ENCODE data around the gene REPIN1. TPM values are rescaled to one million over a fixed set of nuclear protein-coding genes. Genes with fewer than 3 reads are reported as not detected.

Gene REPIN1
- polyA plus RNA-seq, 1 of the 3 experiments (the other 2 are of a cell fraction): 91.6 TPM

GRCh38 chr7:150358433-150358832, 10.2 kb upstream of the REPIN1 start:
- Histone ChIP-seq H3K79me2 (ENCODE audit: insufficient read depth) (no peaks in the 10 kb centered on the region), H3K36me3 (replicated peaks in 1 of 2; ENCODE audit: control insufficient read depth in 1 of 2, insufficient read depth in 2 of 2, low read length in 1 of 2) (no peaks in the 10 kb centered on the region), H3K4me2 (no peak overlapping the region), H2AFZ (ENCODE audit: low read depth) (no peak overlapping the region), H4K20me1 (ENCODE audit: insufficient read depth) (no peaks in the 10 kb centered on the region), H3K9ac (no peak overlapping the region), H3K4me3 (ENCODE audit: low read depth in 2 of 2, low read length in 1 of 2) (no peak overlapping the region), H3K27ac (ENCODE audit: low read depth in 2 of 2, low read length in 1 of 2) (no peak overlapping the region), H3K27me3 (ENCODE audit: insufficient read depth) (no peaks in the 10 kb centered on the region), H3K4me1 (ENCODE audit: control insufficient read depth in 1 of 2, insufficient read depth in 2 of 2, low read depth in 1 of 2, low read length in 1 of 2) (peaks cover 0 to 6% of the 10 kb centered on the region in 2 experiments; a peak in 3 of 4 replicates), H3K9me3 (no peaks in the 10 kb centered on the region), H3K9me2 (no peaks in the 10 kb centered on the region), H3F3A (replicated peaks; ENCODE audit: insufficient read depth) (no peaks in the 10 kb centered on the region)
- ChIA-PET CTCF (interaction anchor here (1.0 to 5.7 kb wide), 9 partner anchors 10 to 91 kb away, joined by 3 to 57 read pairs (median 4); partner anchors contain the start of genes RARRES2 and REPIN1), POLR2A (interaction anchor here (0.6 kb wide), 1 partner anchor 590 kb away, joined by 3 read pairs; no protein-coding TSS in a partner anchor)
- no peak for DNase-seq
- 95% methylated on average over 4 of the region's 4 CpGs for WGBS (ENCODE audit: low lambda C conversion rate)
- TF ChIP-seq MAX (IDR thresholded peaks at IDR 0.05; ENCODE audit: low read depth): no peak
- no peak for TF ChIP-seq YY1 (IDR thresholded peaks at IDR 0.05; ENCODE audit: low read depth)
- TF ChIP-seq MEF2A (IDR thresholded peaks at IDR 0.05; ENCODE audit: borderline replicate concordance, low read depth): no peak
- TF ChIP-seq CHD2 (IDR thresholded peaks at IDR 0.05; ENCODE audit: low read length, partially characterized antibody): no peak
- TF ChIP-seq IRF3 (IDR thresholded peaks at IDR 0.05; ENCODE audit: low read depth, low read length): no peak
- TF ChIP-seq FOXJ3 (CRISPR knock-in tag; IDR thresholded peaks at IDR 0.05): no peak
- TF ChIP-seq CTCF (IDR thresholded peaks at IDR 0.05): no peak
- no peak for TF ChIP-seq RXRA (IDR thresholded peaks at IDR 0.05; ENCODE audit: borderline replicate concordance, low read depth)
- no peak for TF ChIP-seq EZH2phosphoT487 (IDR thresholded peaks at IDR 0.05; ENCODE audit: borderline replicate concordance, low read depth)
- no peak for TF ChIP-seq EP300 (IDR thresholded peaks at IDR 0.05; ENCODE audit: borderline replicate concordance in 1 of 2, low read depth in 1 of 2, low read length in 1 of 2)
- no peak for TF ChIP-seq JUND (IDR thresholded peaks at IDR 0.05)
- TF ChIP-seq, protein P1, sequence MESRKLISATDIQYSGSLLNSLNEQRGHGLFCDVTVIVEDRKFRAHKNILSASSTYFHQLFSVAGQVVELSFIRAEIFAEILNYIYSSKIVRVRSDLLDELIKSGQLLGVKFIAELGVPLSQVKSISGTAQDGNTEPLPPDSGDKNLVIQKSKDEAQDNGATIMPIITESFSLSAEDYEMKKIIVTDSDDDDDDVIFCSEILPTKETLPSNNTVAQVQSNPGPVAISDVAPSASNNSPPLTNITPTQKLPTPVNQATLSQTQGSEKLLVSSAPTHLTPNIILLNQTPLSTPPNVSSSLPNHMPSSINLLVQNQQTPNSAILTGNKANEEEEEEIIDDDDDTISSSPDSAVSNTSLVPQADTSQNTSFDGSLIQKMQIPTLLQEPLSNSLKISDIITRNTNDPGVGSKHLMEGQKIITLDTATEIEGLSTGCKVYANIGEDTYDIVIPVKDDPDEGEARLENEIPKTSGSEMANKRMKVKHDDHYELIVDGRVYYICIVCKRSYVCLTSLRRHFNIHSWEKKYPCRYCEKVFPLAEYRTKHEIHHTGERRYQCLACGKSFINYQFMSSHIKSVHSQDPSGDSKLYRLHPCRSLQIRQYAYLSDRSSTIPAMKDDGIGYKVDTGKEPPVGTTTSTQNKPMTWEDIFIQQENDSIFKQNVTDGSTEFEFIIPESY (IDR thresholded peaks at IDR 0.05; ENCODE audit: borderline replicate concordance, low read depth): no peak
- no peak for TF ChIP-seq USF2 (IDR thresholded peaks at IDR 0.05; ENCODE audit: borderline replicate concordance, low read depth, low read length)
- TF ChIP-seq NRF1 (IDR thresholded peaks at IDR 0.05; ENCODE audit: low read depth, low read length): no peak
- TF ChIP-seq GATA2 (CRISPR knock-in tag; IDR thresholded peaks at IDR 0.05): no peak
- no peak for TF ChIP-seq GABPA (IDR thresholded peaks at IDR 0.05; ENCODE audit: low read depth)
- TF ChIP-seq RAD21 (IDR thresholded peaks at IDR 0.05; ENCODE audit: low read length): no peak
- no peak for TF ChIP-seq MXI1 (IDR thresholded peaks at IDR 0.05; ENCODE audit: low read depth, low read length)
